Activated CD4-positive, alpha-beta T cell treated with anti-CD3 and anti-CD28 coated beads, Interleukin-2, Interleukin-6, amounts not matched to agents 100 ng/mL and 50 ng/mL, durations not matched to agents 16 hours and 8 hours (primary cell): ENCODE results near the gene SLC25A29.
"Not testable (repeated sequence)": the region's sequence is repeated elsewhere in the genome, so short reads cannot be mapped to it uniquely, and the experiment has no call there.

Experiments
- DNase-seq: peaks from one replicate; pipeline ENCODE4 v3.0.0-alpha.2; 2020

The SLC25A29 gene

DNA sequence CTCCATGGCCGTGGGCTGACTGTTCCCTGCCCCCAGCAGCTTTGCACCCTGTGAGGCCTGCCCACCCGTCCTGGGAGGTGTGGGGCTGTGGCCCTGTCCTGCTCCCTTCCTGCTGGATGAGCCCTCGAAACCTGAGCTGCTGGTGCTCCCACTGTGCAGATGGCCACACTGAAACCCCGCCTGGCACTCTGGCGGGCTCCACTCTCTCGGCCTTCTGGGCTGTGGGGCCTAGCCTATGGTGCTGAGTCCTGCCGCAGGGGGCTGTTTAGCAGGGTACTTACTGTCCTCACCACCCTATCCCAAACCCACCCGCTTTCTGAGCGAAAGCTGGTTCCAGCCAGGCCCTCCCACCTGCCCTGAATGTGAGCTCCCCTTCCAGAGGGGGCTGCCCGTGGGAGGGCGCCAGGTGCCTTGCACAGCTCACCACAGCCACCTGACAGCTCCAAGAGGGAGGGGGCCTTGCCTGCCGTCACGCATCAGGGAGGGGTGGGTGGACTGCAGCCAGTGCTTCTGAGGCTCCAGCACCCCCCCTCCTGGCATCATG, 24.2 kb upstream of the SLC25A29 start:
- no peak for DNase-seq

DNA sequence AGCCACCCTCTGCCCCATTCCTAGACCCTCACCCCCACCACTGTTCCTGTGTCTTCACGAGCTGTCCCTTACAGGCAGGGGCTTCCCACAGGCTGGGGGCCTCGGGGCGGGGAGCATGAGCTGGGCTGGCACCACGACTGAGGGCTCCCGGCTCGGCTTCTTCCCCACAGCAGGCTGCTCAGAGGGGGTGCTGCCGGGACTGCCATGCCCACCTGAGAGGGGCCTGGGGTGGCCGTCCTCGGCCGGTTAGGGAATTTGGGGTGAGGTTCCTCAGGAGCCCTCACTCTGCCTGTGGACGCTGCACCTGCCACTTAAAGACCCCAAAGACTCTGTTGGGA, 23.7 kb upstream of the SLC25A29 start:
- DNase-seq: no peak

DNA sequence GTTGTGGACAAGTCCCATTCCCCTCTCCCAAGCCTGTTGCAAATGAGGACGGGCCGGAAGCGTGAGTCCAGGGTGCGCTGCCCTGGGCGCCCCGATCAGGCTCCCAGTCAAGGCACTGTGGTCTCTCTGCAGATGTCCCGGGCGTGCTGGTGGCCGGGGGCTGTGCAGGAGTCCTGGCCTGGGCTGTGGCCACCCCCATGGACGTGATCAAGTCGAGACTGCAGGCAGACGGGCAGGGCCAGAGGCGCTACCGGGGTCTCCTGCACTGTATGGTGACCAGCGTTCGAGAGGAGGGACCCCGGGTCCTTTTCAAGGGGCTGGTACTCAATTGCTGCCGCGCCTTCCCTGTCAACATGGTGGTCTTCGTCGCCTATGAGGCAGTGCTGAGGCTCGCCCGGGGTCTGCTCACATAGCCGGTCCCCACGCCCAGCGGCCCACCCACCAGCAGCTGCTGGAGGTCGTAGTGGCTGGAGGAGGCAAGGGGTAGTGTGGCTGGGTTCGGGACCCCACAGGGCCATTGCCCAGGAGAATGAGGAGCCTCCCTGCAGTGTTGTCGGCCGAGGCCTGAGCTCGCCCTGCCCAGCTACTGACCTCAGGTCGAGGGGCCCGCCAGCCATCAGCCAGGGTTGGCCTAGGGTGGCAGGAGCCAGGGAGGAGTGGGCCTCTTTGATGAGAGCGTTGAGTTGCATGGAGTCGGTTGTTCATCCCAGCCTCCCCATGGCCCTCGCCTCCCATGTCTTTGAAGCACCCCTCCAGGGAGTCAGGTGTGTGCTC, 23.2 kb upstream of the SLC25A29 start:
- no peak for DNase-seq

DNA sequence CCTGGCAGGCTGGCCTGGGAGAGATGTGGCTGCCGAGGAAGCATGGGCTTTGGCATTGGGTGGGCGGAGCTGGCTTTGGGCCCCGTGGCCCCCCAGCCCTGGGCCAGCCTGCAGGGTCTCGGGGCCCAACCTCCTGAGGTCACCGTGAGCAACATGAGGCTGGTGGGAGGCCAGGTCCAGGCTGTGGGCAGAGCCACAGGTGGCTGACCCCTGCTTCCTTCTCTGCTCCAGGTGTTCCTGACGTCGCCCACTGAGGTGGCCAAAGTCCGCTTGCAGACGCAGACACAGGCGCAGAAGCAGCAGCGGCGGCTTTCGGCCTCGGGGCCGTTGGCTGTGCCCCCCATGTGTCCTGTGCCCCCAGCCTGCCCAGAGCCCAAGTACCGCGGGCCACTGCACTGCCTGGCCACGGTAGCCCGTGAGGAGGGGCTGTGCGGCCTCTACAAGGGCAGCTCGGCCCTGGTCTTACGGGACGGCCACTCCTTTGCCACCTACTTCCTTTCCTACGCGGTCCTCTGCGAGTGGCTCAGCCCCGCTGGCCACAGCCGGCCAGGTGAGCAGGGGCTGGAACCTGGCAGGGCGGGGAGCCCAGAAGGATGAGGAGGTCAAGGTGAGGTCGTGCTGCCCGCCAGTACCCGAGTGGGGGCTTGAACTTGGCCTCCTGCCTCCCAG, 22.4 kb upstream of the SLC25A29 start:
- no peak for DNase-seq

DNA sequence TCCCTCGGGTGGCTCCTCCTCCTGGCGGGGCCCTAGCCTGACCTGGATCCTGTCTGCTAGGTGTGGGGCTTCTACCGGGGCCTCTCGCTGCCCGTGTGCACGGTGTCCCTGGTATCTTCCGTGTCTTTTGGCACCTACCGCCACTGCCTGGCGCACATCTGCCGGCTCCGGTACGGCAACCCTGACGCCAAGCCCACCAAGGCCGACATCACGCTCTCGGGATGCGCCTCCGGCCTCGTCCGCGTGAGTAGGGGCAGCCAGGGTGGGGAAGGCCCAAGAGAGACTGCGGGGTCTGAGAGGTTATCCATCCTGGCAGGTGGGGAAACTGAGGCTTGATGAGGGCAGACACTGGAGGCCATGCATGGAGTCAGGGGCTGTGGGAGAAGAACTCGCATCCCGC, 20.9 kb upstream of the SLC25A29 start:
- no peak for DNase-seq

DNA sequence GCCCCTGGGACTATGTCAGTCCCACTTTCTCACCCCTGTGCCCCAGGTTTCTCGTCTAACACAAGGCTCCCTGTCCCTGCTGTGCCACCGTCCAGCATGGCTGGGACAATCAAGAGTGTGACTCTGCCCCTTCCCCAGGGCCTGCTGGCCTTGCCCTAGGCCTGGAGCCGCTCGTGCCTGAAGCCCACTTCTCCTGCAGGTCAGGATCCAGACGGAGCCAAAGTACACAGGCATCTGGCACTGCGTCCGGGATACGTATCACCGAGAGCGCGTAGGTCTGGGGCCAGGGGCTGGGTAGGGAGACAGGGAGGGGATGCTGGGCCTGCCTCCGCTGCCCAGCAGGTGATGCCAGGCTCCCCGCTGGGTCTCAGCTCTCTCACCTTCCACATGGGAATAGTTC, 19.7 kb upstream of the SLC25A29 start:
- DNase-seq: no peak

DNA sequence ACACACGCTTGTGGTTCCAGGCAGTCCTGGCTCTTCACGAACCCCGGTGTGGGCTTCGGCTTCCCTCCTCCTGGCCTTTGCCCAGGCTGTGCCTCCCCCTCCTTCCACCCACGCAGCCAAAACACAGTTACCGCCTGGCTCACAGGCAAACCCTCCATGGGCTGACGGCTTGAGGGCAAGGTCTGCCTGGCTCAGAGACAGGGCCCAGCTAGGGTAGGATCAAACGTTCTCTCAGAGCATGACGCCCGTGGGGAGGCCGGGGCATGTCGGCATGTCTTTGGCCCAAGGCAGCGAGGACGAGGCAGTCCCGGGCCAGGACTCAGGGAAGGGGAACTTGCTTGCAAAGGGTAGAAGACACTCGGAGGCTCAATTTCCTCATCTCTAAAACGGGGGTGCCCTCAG, 19.0 kb upstream of the SLC25A29 start:
- no peak for DNase-seq

DNA sequence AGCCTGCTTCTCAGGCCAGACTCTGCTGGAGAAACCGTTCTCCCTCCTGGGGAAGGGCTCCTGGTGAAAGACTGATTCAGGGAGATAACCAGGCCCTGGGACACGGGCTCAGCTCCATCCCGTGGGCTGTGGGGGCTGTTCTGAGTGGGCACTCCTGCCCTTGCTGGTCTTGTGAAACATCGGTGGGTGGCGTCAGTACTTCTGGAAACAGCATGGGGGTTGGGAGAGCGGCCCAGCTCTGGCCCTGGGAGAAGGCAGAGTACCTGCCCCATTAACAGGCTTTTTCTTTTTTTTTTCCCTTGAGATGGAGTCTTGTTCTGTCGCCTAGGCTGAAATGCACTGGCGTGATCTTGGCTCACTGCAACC, 17.7 kb upstream of the SLC25A29 start:
- no peak for DNase-seq

DNA sequence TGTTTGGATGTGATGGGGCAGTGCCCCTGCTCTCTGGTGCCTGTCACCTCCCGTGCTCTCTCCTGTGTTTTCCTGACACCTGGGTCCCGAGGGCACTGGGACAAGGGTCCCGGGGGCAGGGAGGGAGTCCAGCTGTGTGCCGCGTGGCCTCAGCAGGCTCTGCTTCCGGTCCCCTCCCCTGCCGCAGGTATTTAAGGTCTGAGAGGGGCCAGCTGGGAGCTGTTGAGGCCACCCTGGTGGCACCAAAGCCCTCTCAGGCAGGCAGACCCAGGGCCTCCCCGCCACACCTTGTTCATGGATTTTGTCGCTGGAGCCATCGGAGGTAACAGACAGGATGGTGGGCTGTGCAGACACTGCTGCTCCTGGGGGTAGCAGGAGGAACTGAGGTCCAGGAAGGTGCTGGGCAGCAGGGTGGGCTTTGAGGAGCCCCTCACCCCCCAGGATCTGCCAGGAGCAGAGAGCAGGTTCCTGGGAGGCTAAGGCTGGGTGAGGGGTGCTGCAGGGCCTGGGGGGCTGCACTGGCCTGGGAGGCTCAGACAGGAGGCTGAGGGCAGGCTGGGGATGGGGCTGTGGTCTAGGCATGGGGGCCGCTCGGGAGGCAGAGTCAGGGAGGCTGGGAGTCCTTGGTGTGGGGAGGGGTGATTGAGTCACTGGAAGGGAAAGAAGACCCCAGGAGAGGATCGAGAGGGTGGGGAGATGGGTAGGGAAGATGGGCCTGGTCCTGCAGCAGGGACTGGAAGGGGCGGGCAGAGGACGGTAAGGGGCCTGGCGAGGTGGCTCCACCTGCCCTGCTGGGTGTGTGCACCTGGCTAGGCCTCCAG, 17.1 kb upstream of the SLC25A29 start, which contains the start of gene SLC25A47:
TSS of gene SLC25A47 (plus strand) at position 219 of the 821 bp plus-strand sequence. CDS start at position 295, 76 bp downstream.
- no peak for DNase-seq

DNA sequence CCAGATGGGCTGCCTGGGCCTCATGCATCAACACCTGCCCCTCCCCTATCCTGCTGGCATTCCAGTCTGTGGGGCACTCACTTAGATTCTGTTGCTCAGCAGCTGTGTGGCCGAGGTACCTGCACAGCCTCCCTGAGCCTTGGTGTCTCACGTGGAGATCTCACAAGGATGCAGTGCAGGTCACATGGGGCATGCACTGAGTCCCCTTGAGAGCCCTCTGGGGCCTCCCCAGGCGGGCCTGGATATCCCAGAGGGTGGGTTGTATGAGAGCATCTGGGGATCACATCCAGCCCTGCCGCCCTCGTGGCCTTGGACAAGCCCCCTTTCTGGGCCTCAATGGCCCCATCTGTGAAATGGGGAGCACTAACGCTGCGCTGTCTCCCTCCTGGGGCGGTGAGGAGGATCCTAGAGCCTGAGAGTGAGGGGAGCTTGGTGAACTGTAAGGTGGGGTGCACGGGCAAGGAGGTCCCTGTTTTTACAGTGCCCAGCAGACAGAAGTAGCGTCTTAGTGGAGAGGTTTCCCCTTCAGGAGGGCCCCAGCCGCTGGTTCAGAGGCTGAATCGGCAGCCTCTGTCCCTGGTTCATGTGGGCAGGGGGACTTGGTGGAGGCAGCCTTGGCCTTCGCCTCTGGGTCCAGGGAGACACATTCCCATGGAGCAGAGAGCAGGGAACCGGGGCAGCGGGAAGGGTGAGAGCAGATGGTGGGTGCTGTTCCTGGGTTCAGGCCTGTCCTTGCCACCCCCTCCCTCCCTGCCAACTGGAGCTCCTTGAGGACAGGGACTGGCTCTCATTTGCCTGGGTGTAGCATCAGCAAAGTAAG, 16.1 kb upstream of the SLC25A29 start:
- no peak for DNase-seq

DNA sequence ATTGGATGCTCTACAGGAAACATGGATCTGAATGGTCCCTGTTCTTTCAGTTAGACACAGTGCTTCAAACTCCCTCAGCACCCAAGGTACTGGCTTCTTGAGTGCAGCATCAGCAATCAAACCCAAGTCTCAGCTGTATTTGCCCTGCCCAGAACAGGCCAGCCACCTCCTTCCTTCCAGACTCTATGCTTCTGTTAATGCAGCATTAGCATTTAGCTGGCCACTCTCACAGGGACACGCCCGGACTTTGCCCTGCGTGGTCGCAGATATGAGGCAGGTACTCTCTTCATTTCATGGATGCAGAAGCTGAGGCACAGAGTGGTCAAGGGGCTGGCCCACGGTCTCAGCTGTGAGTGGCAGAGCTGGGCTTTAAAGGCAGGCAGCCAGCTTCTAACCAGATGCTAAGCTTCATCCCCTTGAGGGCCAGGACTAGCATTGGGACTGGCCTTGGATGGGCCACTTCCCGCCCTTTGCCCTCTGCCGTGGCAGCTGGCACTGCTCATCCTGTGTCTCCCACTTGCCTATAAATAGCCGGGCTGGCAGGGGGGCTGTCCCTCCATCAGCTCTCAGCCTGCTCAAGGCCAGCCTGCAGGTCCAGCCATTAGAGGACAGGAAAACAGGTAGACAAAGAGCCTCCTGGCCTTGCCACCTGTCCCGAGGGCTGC, 15.4 kb upstream of the SLC25A29 start:
- no peak for DNase-seq

DNA sequence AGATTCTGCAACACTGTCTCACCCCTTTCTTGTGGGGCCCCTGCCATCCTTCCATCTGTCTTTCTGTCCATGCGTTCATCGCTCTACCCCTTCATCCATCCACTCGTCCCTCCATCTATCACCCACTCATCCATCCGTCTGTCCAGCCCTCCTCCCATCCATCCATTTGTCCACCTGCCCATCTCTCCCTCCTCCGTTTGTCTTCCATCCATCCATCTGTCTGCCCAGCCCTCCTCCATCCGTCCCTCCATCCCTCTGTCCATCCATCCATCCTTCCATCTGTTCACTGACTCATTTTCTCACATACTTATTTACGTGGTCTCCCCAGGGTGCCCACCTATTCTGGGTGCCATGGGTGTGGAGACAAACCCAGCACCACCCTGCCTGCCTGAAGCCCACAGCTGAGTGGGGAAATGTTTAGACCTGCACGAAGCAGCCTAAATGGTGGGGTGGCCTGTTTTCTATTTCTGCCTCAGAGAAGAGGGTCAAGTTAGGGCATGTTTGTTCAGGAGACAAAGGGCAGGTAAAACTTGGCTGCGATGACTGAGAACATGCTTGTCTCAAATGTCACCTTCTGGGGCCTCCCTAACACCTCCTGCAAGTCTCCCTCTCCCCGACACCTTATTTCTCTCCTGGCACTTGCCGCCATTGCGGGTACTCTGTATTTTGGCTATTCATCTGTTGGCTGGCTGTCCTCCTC, 14.1 kb upstream of the SLC25A29 start:
- no peak for DNase-seq

DNA sequence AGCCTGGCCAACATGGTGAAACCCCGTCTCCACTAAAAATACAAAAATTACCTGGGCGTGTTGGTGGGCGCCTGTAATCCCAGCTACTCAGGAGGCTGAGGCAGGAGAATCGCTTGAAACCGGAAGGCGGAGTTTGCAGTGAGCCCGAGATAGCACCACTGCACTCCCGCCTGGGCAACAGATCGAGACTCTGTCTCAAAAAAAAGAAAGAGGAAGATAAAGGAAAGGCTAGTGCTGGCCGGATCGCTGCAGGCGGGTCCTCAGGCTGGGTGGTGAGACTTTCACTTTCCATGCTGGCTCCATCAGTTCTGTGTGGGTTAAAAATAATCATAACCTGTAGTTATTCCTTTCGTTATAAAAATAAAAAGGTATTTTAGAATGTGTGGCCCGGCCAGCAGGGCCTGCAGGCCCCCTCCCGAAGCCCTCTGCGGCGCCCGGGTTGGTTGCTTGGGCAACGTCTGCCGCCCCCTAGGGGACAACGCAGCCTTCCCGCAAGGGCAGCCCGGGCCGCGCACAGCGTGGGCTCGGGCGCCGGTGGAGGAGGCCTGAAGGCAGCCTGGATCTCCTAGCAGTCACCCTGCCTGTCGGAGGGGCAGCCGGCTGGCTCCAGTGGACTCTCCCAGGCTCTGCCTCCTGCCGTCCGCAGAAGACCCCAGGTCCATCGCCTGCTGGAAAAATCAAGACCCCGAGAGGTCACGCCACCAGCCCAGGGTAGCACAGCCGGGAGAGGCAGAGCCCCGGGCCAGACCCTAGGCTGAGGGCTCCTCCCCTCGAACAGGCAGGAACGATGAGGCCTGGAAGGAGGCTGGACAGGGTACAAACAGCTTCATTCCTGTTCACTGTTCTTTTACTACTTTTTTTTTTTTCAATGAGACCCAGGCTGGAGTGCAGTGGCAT, 11.9 kb upstream of the SLC25A29 start:
- peak; percentile 79 for DNase-seq

DNA sequence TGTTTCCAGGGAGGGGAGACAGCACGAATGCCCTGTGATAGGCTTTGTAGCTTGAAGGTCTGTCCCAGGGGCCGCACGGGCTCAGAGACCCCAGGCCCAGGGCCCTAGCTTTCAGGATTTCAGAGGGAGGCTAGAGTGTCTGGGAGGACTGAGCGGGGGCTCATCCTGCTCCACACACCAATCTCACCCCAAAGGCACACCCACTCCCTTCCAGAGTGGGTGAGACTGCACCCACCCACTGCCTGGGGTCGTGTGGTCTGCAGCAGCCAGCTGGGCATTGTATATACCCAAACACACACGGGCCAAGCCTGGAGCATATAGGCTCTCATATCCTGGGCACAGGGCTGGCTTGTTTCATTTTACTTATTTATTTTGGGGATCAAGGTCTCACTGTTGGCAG, 11.1 kb upstream of the SLC25A29 start:
- no peak for DNase-seq

DNA sequence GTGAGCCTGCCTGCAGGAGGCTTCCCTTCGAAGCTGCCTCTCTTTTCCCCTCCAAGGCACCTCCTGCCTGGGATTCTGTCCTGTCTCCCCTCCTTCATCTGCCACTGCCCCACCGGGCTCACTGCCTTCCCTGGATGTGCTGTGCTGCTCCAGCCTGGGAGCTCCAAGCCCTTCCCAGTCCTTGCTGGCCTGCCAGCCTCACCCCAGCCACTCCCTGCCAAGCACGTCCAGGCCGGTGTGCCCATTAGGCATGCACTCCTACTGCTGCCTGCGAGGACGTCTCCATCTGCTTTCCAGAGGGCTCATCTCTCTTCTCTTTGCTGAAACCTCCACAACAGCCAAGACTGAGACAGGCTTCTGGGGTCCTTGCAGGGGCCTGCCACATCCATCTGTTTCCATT, 8.5 kb upstream of the SLC25A29 start:
- DNase-seq: no peak

DNA sequence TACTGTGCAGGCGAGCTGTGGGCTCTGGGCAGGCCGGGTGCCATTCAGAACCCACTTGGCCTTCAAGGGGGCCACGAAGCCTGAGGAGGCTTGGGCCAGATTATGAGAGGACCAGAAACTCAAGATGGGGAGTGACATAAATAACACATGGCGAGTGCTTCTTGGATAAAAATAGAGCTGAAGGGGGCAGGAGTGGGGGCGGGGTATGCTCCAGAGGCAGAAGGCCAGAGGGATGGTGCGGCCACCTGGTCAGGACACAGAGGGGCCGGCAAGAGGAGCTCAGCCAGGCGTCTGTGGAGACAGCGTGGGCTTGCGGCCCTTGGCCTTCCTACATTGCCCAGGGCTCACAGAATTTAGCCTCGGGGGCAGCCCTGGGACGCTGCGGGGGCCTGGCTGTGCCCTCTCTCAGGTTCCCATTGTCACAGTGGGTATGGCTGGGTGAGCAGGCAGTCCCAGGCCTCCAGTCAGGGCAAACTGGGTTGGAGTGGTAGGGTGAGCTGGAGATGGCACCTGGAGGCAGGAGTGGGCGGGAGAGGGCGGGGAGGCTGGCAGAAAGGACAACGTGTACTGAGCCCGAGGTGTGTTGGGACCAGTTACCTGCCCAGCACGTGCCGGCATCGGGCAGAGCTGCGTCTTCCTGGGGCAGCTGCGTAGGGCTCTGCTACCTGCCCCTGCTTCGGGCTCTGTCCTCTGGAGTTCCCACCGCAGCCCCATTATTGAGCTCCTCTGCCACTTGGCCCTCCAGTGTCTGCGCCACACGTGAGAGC, 7.4 kb upstream of the SLC25A29 start:
- DNase-seq: no peak

DNA sequence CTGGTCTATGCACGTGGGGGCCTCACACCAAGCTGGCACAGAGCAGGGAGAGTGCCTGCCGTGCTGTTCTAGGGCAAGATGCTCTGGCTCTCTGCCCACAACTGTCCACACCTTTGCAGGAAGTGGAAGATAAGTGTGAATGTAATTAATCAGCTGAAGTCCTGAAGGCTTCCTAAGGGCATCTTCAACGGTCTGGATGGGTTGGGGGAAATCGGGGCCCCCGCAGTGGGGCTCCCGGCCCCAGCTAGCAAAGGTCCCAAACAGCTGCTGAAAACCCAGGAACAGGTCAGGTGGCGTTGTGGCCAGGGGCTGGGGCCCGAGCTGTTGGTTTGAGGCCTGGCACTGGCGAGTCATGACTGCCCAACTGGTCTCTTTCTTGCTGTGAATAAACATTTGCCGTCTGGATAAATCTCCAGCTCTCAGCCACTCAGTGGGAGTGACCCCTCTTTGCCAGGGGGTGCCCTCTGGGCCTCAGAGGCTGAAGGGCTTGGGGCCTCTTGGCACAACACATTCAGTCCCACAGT, 6.7 kb upstream of the SLC25A29 start:
- DNase-seq: no peak

DNA sequence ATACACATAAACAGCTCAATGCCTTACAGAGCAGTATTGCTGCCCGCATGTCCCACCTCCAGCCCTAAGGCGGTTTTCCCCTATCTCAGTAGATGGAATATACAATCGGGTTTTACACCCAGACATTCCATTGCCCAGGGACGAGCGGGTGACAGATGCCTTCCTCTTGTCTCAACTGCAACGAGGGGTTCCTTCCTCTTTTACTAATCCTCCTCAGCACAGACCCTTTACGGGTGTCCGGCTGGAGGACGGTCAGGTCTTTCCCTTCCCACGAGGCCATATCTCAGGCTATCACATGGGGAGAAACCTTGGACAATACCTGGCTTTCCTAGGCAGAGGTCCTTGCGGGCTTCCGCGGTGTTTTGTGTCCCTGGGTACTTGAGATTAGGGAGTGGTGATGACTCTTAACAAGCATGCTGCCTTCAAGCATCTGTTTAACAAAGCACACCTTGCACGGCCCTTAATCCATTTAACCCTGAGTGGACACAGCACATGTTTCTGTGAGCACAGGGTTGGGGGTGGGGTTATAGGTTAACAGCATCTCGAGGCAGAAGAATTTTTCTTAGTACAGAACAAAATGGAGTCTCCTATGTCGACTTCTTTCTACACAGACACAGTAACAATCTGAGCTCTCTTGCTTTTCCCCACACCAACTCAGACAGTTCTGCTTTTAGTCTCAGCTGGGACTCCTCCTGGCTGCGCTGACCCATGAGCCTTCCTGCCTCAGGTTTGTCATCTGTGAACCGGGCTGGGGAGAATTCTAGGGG, 6.0 kb upstream of the SLC25A29 start:
- DNase-seq: not testable (repeated sequence)
